SK-N-SH (cell line): ENCODE measurements around the gene TPRA1. TPM values are rescaled to one million over a fixed set of nuclear protein-coding genes. Genes with fewer than 3 reads are reported as not detected.

ENCODE experiments used
- CTCF ChIA-PET: fragments of 300-600, 350-600 bp; formaldehyde crosslinking; extraction: SDS; loops from one replicate; lab custom pipeline; 2021; lab: Yijun Ruan, JAX
- POLR2A ChIA-PET: fragments of 350-600 bp; sonication (Branson Sonifier 250); formaldehyde crosslinking; extraction: SDS; loops from one replicate; lab custom pipeline; 2020; ENCODE audit warnings: antibody characterized with exemption, inconsistent platforms; lab: Yijun Ruan, JAX
- DNase-seq: peaks from one replicate; pipeline ENCODE4 v3.0.0; 2012
- H2AFZ ChIP-seq: fragments of 200-600 bp; sonication (generic); 2 replicates; pipeline ENCODE4 v1.8.1; 2016; ENCODE audit warnings: antibody characterized with exemption, mild to moderate bottlenecking, low read depth
- H3F3A ChIP-seq: fragments of 200-600 bp; sonication (generic); replicated peaks from 2 replicates; pipeline ENCODE3; 2016; ENCODE audit warnings: antibody characterized with exemption, mild to moderate bottlenecking; ENCODE audit not compliant: insufficient read depth
- H3K27ac ChIP-seq, 2 experiments: fragments of 200-500 bp in 1 of 2; fragments of 200-600 bp in 1 of 2; sonication (Bioruptor generic) in 1 of 2; sonication (generic), shearing (Covaris generic) in 1 of 2; 2 replicates each; pipeline versions ENCODE4 v1.5.1 to v1.6.1; 2014 to 2016; ENCODE audit warnings: low read depth in 2 of 2, inconsistent platforms in 1 of 2, low read length in 1 of 2, mild to moderate bottlenecking in 1 of 2, mixed read lengths in 1 of 2
- H3K27me3 ChIP-seq: fragments of 200-600 bp; sonication (generic), shearing (Covaris generic); 2 replicates; pipeline ENCODE4 v1.6.1; 2016; ENCODE audit warnings: mixed run types; ENCODE audit not compliant: insufficient read depth
- H3K36me3 ChIP-seq, 2 experiments: fragments of 200-500 bp in 1 of 2; fragments of 200-600 bp in 1 of 2; sonication (Bioruptor generic) in 1 of 2; sonication (generic) in 1 of 2; replicated peaks in 1 of 2; 2 replicates each; pipeline versions ENCODE3 to v1.5.1; 2014 to 2016; ENCODE audit warnings: low read length in 1 of 2, mild to moderate bottlenecking in 1 of 2; ENCODE audit not compliant: insufficient read depth in 2 of 2, control insufficient read depth in 1 of 2
- H3K4me1 ChIP-seq, 2 experiments: fragments of 200-500 bp in 1 of 2; fragments of 200-600 bp in 1 of 2; sonication (Bioruptor generic) in 1 of 2; sonication (generic), shearing (Covaris generic) in 1 of 2; 2 replicates each; pipeline versions ENCODE4 v1.5.1 to v1.6.1; 2014 to 2016; ENCODE audit warnings: low read depth in 1 of 2, low read length in 1 of 2, mixed run types in 1 of 2; ENCODE audit not compliant: insufficient read depth in 2 of 2, control insufficient read depth in 1 of 2
- H3K4me2 ChIP-seq: fragments of 200-600 bp; sonication (generic), shearing (Covaris generic); 2 replicates; pipeline ENCODE4 v1.6.1; 2017; ENCODE audit warnings: mixed run types
- H3K4me3 ChIP-seq, 2 experiments: fragments of 200-500 bp in 1 of 2; fragments of 200-600 bp in 1 of 2; sonication (Bioruptor generic) in 1 of 2; sonication (generic), shearing (Covaris generic) in 1 of 2; 2 replicates each; pipeline versions ENCODE4 v1.5.1 to v1.8.1; 2014 to 2016; ENCODE audit warnings: low read depth in 2 of 2, inconsistent platforms in 1 of 2, low read length in 1 of 2, mild to moderate bottlenecking in 1 of 2, mixed read lengths in 1 of 2, moderate library complexity in 1 of 2
- H3K79me2 ChIP-seq: fragments of 200-600 bp; sonication (generic); 2 replicates; pipeline ENCODE4 v1.8.1; 2017; ENCODE audit warnings: mild to moderate bottlenecking; ENCODE audit not compliant: insufficient read depth
- H3K9ac ChIP-seq: fragments of 200-600 bp; sonication (generic); 2 replicates; pipeline ENCODE4 v1.6.1; 2017; ENCODE audit warnings: mixed run types
- H3K9me2 ChIP-seq: fragments of 200-600 bp; sonication (generic); 2 replicates; pipeline ENCODE4 v1.6.1; 2017; ENCODE audit warnings: mixed run types
- H3K9me3 ChIP-seq: fragments of 200-600 bp; sonication (generic); 2 replicates; pipeline ENCODE4 v1.6.1; 2017; ENCODE audit warnings: mixed run types, mild to moderate bottlenecking, moderate library complexity
- H4K20me1 ChIP-seq: fragments of 200-600 bp; sonication (generic); 2 replicates; pipeline ENCODE4 v1.6.1; 2017; ENCODE audit warnings: mild to moderate bottlenecking, mixed run types; ENCODE audit not compliant: insufficient read depth
- CHD2 ChIP-seq: fragments of 150-350 bp; IDR thresholded peaks from 2 replicates; pipeline ENCODE4 v1.6.1; 2018; ENCODE audit warnings: low read length; ENCODE audit not compliant: partially characterized antibody
- CTCF ChIP-seq: fragments of 200-600 bp; sonication (generic); IDR thresholded peaks from 2 replicates; pipeline ENCODE4 v1.6.1; 2017; ENCODE audit warnings: antibody characterized with exemption, mild to moderate bottlenecking, moderate library complexity
- EZH2phosphoT487 ChIP-seq: fragments of 200-600 bp; sonication (generic); IDR thresholded peaks from 2 replicates; pipeline ENCODE4 v1.6.1; 2017; ENCODE audit warnings: low read depth, mixed run types, mild to moderate bottlenecking, antibody characterized with exemption, moderate library complexity, borderline replicate concordance
- FOXJ3 ChIP-seq: sonication (generic); formaldehyde crosslinking; IDR thresholded peaks from 2 replicates; pipeline ENCODE4 v1.5.1; 2020; ENCODE audit warnings: mild to moderate bottlenecking, missing genetic modification reagents
- GATA2 ChIP-seq: sonication (generic); formaldehyde crosslinking; IDR thresholded peaks from 2 replicates; pipeline ENCODE4 v1.5.0; 2020; ENCODE audit warnings: mild to moderate bottlenecking, missing genetic modification reagents
- MXI1 ChIP-seq: IDR thresholded peaks from 2 replicates; pipeline ENCODE4 v1.6.1; 2012; ENCODE audit warnings: mild to moderate bottlenecking, low read depth, low read length, improper control_type of control experiment
- PBX3 ChIP-seq: IDR thresholded peaks from 2 replicates; pipeline ENCODE4; 2012
- RCOR1 ChIP-seq: fragments of 150-350 bp; IDR thresholded peaks from 2 replicates; pipeline ENCODE4 v1.6.1; 2017; ENCODE audit warnings: antibody characterized with exemption, low read length
- REST ChIP-seq: IDR thresholded peaks from 2 replicates; pipeline ENCODE4 v1.6.1; 2012; ENCODE audit warnings: mild to moderate bottlenecking, low read depth, low read length, moderate library complexity
- SIN3A ChIP-seq: IDR thresholded peaks from 2 replicates; pipeline ENCODE4 v1.6.1; 2012; ENCODE audit warnings: low read depth, mild to moderate bottlenecking, low read length, moderate library complexity, borderline replicate concordance
- SMC3 ChIP-seq: IDR thresholded peaks from 2 replicates; pipeline ENCODE4 v1.6.1; 2012; ENCODE audit warnings: low read depth, low read length, improper control_type of control experiment
- USF1 ChIP-seq: IDR thresholded peaks from 2 replicates; pipeline ENCODE4 v1.4.0; 2012; ENCODE audit warnings: low read depth, borderline replicate concordance
- USF2 ChIP-seq: fragments of 150-350 bp; IDR thresholded peaks from 2 replicates; pipeline ENCODE4 v1.6.1; 2017; ENCODE audit warnings: antibody characterized with exemption, low read length, low read depth, borderline replicate concordance
- YY1 ChIP-seq: IDR thresholded peaks from 2 replicates; pipeline ENCODE4 v1.4.0; 2012; ENCODE audit warnings: low read depth, mild to moderate bottlenecking
- ZBTB33 ChIP-seq: IDR thresholded peaks from 2 replicates; pipeline ENCODE4 v1.4.0; 2012; ENCODE audit warnings: low read depth, borderline replicate concordance
- WGBS: methylation state at CpG from one replicate; pipeline ENCODE4 v1.1.6; 2017; ENCODE audit warnings: low lambda C conversion rate; 5-methylcytosine and 5-hydroxymethylcytosine counted together
- polyA plus RNA-seq, 3 experiments: library from polyadenylated mRNA; depleted of rRNA; stranded (reverse); fragments of >200 nt; gene quantifications; 2 replicates each; pipeline ENCODE4 v1.2.3, GENCODE V29; 2012

The TPRA1 gene
- polyA plus RNA-seq, 1 of the 3 experiments (the other 2 are of a cell fraction), result 26.3 TPM

- no peak overlapping the region for H3K4me2 ChIP-seq
- H3K9me3 ChIP-seq, result no peaks in the 10 kb centered on the region
- 96% methylated on average over 30 of the region's 32 CpGs for WGBS
- no peak for DNase-seq
- H3K79me2 ChIP-seq, result no peaks in the 10 kb centered on the region
- ChIA-PET POLR2A (interaction anchor here (1.8 kb wide), 1 partner anchor 14 kb away, joined by 5 read pairs; no protein-coding TSS in a partner anchor), CTCF (no interaction called here)
- peaks cover 0 to 28% of the 10 kb centered on the region in 2 experiments for H3K36me3 ChIP-seq
- peaks cover 2% of the 10 kb centered on the region for H3F3A ChIP-seq
- no peak overlapping the region for H3K27ac ChIP-seq
- H4K20me1 ChIP-seq, result no peaks in the 10 kb centered on the region
- no peaks in the 10 kb centered on the region for H3K27me3 ChIP-seq
- H3K9ac ChIP-seq, result no peak overlapping the region
- no peak overlapping the region for H2AFZ ChIP-seq
- no peaks in the 10 kb centered on the region for H3K9me2 ChIP-seq
- TF ChIP-seq USF2 (no peak), SMC3 (no peak), EZH2phosphoT487 (no peak)
- H3K4me3 ChIP-seq, result no peak overlapping the region
- no peaks in the 10 kb centered on the region for H3K4me1 ChIP-seq
These were observed 30.3 kb upstream of the TPRA1 start for GRCh38 chr3:127620637-127621375.

- Histone ChIP-seq H3K79me2 (no peaks in the 10 kb centered on the region; the same call in 1 of the 2 replicates), H3K9me2 (no peaks in the 10 kb centered on the region), H4K20me1 (no peaks in the 10 kb centered on the region), H2AFZ (no peak overlapping the region), H3K4me2 (no peak overlapping the region), H3K4me3 (no peak overlapping the region), H3K27ac (no peak overlapping the region), H3K36me3 (peaks cover 0 to 44% of the 10 kb centered on the region in 2 experiments), H3K9me3 (no peaks in the 10 kb centered on the region), H3F3A (no peaks in the 10 kb centered on the region), H3K27me3 (no peaks in the 10 kb centered on the region), H3K9ac (no peak overlapping the region), H3K4me1 (0 out of 4 replicates have a peak, but pooled peaks cover 0 to 8% of the 10 kb centered on the region in 2 experiments)
- CTCF ChIA-PET, result no interaction called here
- no peak for DNase-seq
- WGBS, result 98% methylated on average over 10 of the region's 11 CpGs
- POLR2A ChIA-PET, result no interaction called here
- TF ChIP-seq ZBTB33 (no peak), YY1 (no peak), USF1 (no peak), PBX3 (no peak), MXI1 (no peak), REST (no peak), RCOR1 (no peak), SMC3 (no peak), SIN3A (no peak), FOXJ3 (CRISPR knock-in tag) (no peak), GATA2 (CRISPR knock-in tag) (no peak), CHD2 (no peak), CTCF (no peak)
These were observed 28.4 kb upstream of the TPRA1 start for GRCh38 chr3:127618891-127619290.
